Activated T-cell treated with anti-CD3 and anti-CD28 coated beads, Interleukin-2, amount 50 U/mL, for 24 hours (primary cell): ENCODE measurements around the gene GAPDHS.

Experiments used
- DNase-seq: peaks from one replicate; pipeline ENCODE4 v3.0.0-alpha.2; 2020
- H3K27ac Mint-ChIP-seq: 2 replicates; pipeline ENCODE4 v1.8.0; 2020; ENCODE audit warnings: mild to moderate bottlenecking, mixed read lengths
- H3K27me3 Mint-ChIP-seq: 2 replicates; pipeline ENCODE4 v1.8.0; 2020; ENCODE audit warnings: mixed read lengths
- H3K36me3 Mint-ChIP-seq: 2 replicates; pipeline ENCODE4 v1.8.0; 2020; ENCODE audit warnings: low read depth, mixed read lengths
- H3K4me1 Mint-ChIP-seq: 2 replicates; pipeline ENCODE4 v1.8.0; 2020; ENCODE audit warnings: low read depth, mixed read lengths
- H3K4me3 Mint-ChIP-seq: 2 replicates; pipeline ENCODE4 v1.8.0; 2020; ENCODE audit warnings: mild to moderate bottlenecking, moderate library complexity, mixed read lengths
- H3K9me3 Mint-ChIP-seq: 2 replicates; pipeline ENCODE4 v1.8.0; 2020; ENCODE audit warnings: mixed read lengths

GAPDHS gene

GRCh38 chr19:35542209-35542608 lies 9.0 kb downstream of the GAPDHS start:
- no peaks in the 10 kb centered on the region for H3K27me3 Mint-ChIP-seq
- peaks cover 32% of the 10 kb centered on the region for H3K4me1 Mint-ChIP-seq
- DNase-seq = no peak
- no peak overlapping the region for H3K27ac Mint-ChIP-seq
- H3K36me3 Mint-ChIP-seq = peaks cover 56% of the 10 kb centered on the region
- no peak overlapping the region for H3K4me3 Mint-ChIP-seq
- no peaks in the 10 kb centered on the region for H3K9me3 Mint-ChIP-seq

GRCh38 chr19:35543280-35544109 lies 10.2 kb downstream of the GAPDHS start:
- no peaks in the 10 kb centered on the region for H3K9me3 Mint-ChIP-seq
- H3K36me3 Mint-ChIP-seq = peaks cover 69% of the 10 kb centered on the region
- H3K4me3 Mint-ChIP-seq = peak overlapping the region; percentile 97

DNA sequence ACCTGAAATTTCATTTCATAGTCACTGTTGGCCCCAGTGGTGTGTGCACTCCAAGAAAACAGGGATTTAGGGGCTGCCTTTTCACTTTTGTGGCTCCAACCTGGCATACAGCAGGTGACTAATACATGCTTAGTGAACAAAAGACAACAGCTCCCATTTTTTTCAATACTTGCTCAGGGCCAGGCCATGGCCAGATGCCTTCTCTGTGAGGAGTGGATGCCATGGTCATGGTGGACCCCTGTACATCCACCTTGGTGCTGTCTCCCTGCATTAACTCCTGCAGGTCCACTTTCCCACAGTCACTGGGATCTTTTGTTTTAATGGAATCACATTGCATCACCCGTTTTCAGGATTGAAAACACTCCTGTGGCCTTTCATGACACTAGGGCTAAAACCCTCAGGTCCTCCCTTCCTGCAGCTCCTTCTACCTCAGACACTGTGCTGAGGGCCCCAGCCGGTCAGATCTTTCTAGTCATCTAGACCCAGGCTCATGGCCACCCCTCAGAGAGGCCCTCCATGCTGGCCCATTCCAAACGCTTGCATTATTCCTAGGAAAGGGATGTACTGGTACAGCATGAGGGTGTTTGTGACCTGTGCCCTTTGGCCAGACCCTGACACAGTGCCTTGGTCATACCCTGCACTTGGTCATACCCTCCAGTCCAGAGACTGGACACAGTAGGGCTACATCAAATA lies 11.0 kb downstream of the GAPDHS start:
- Mint-ChIP-seq H3K9me3 (no peaks in the 10 kb centered on the region), H3K4me1 (peaks cover 50% of the 10 kb centered on the region), H3K36me3 (peaks cover 75% of the 10 kb centered on the region)

More at GRCh38 chr19:35543280-35544109, 10.2 kb downstream of the GAPDHS start:
- Mint-ChIP-seq H3K4me1 (peaks cover 42% of the 10 kb centered on the region), H3K27me3 (no peaks in the 10 kb centered on the region), H3K27ac (peak overlapping the region; percentile 98)
- DNase-seq = no peak

GRCh38 chr19:35545001-35545854 lies 12.0 kb downstream of the GAPDHS start, which contains the start of gene TMEM147:
Gene TMEM147 (plus strand): TSS chr19:35545626. CDS start chr19:35545740, 114 bp downstream.
- Mint-ChIP-seq H3K27ac (peak within 1 kb of the TSS; percentile 98), H3K4me3 (peak within 1 kb of the TSS; percentile 97), H3K27me3 (no peaks in the 10 kb centered on the region), H3K9me3 (no peaks in the 10 kb centered on the region), H3K4me1 (peaks cover 50% of the 10 kb centered on the region), H3K36me3 (peaks cover 78% of the 10 kb centered on the region)
- peak; percentile 91 for DNase-seq

More for the DNA sequence above, 11.0 kb downstream of the GAPDHS start:
- Mint-ChIP-seq H3K4me3 (peak overlapping the region; percentile 97), H3K27me3 (no peaks in the 10 kb centered on the region), H3K27ac (peak overlapping the region; percentile 98)
- DNase-seq = no peak

GRCh38 chr19:35545855-35546381 lies 12.7 kb downstream of the GAPDHS start:
- H3K4me1 Mint-ChIP-seq = peaks cover 48% of the 10 kb centered on the region
- no peaks in the 10 kb centered on the region for H3K27me3 Mint-ChIP-seq
- H3K9me3 Mint-ChIP-seq = no peaks in the 10 kb centered on the region
- H3K36me3 Mint-ChIP-seq = peaks cover 78% of the 10 kb centered on the region
- H3K4me3 Mint-ChIP-seq = peak overlapping the region; percentile 97
- peak; percentile 85 for DNase-seq
- peak overlapping the region; percentile 98 for H3K27ac Mint-ChIP-seq

- no peak for DNase-seq
- H3K4me3 Mint-ChIP-seq = peak overlapping the region; percentile 97
- H3K27ac Mint-ChIP-seq = peak overlapping the region; percentile 98
- no peaks in the 10 kb centered on the region for H3K27me3 Mint-ChIP-seq
- H3K36me3 Mint-ChIP-seq = peaks cover 78% of the 10 kb centered on the region
- H3K4me1 Mint-ChIP-seq = peaks cover 48% of the 10 kb centered on the region
- H3K9me3 Mint-ChIP-seq = no peaks in the 10 kb centered on the region
These were observed 13.3 kb downstream of the GAPDHS start for GRCh38 chr19:35546532-35546931.

DNA sequence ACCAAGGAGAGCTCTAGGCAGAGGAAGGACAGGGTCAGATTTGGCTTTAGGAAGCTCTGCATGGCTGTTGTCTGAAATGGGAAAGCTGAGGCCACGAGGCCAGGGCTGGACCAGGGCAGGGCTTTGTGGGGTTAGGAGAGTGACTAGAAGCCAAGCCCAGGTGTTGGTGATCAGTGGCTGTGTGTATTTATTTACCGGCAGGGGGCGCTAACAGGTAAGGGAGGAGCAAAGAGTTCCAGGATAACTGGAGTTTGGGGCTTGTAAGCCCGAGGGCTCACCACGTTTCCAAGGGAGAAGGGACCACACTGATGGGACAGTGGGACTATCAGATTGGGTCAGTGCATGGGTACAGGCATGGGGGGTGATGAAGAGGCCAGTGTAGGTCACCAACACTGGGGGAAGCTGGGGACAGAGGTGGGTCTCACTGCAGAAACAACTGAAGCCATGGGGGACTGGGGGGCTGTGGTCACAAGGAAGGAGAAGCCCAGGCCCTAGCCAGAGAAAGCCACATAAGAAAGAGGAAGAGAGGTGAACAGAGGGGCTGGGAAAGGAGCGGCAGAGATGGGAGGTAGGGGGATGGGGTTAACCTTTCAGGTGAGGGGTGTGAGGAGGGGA lies 16.0 kb downstream of the GAPDHS start:
- peak; percentile 62 for DNase-seq
- peaks cover 59% of the 10 kb centered on the region for H3K36me3 Mint-ChIP-seq
- no peaks in the 10 kb centered on the region for H3K27me3 Mint-ChIP-seq
- H3K27ac Mint-ChIP-seq = no peak overlapping the region
- no peak overlapping the region for H3K4me3 Mint-ChIP-seq
- H3K9me3 Mint-ChIP-seq = no peaks in the 10 kb centered on the region
- peaks cover 38% of the 10 kb centered on the region for H3K4me1 Mint-ChIP-seq

DNA sequence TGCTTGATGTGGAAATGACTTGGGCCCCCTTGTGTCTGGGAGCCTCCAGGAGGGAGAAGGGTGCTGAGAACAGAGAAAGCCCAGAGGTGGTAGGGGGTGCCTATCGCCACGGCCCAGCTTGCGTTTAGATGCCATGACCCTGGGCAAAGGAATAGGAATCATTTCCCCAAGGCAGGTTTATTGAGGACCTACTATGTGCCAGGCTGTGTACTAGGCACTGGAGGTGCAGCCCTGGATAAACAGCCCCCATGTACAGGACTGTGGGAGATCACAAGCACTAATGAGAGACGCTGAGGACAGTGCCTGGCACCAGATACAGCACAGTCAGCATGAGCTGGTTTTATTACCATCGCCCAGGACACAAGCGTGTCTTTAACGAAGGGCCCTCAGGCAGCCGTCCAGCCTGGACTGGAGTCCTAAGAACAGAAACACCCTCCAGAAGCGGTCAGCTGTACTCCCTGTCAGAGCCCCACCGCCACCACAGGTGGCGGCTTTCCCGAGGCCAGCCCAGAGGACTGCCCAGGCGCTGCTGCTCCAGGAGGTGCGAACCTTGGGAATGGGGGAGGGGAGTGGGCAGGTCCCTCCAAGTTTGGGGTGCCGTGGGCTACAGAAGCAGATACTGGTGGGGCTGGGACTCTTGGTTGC lies 16.7 kb downstream of the GAPDHS start:
- DNase-seq = no peak
- Mint-ChIP-seq H3K36me3 (peaks cover 52% of the 10 kb centered on the region), H3K4me3 (no peak overlapping the region), H3K9me3 (no peaks in the 10 kb centered on the region), H3K4me1 (peaks cover 31% of the 10 kb centered on the region), H3K27ac (no peak overlapping the region), H3K27me3 (no peaks in the 10 kb centered on the region)

- no peaks in the 10 kb centered on the region for H3K27me3 Mint-ChIP-seq
These were observed 18.0 kb downstream of the GAPDHS start for GRCh38 chr19:35551091-35551810.

DNA sequence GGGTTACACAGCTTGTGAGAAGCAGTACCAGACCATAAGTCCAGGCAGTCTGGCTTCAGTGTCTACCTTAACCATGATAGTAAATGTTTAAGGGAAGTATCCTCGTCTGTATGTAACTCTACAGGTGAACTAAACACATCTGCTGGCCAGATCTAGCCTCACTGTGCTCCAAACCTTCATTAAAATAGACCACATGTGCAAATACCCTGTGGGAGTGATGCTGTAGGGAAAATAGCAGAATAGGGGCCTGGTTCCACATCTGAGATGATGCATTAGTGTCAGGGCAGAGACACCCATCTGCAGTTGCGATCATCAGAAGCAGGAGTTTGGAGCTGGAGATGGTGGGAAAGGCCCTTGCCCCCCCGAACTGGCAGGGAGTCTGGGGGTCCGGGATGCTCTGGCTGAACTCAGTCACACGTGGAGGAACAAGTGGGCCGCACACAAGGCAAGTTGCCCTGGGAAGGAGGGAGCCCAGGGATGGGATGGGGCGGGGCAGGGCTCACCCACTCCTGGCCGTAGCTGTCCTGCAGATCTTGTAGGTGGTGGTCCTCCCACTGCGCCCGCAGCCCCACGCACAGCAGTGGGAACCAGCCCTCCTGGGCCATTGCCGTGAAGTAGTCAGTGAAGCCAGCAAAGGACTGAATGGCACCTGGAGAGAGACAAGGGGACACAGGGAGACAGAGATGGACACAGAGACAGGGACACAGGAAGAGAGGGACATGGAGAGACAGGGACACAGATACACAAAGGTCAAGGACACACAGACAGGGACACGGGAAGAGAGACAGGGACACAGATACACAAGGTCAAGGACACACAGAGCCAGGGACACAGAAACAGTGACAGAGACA lies 19.5 kb downstream of the GAPDHS start:
- Mint-ChIP-seq H3K27ac (no peak overlapping the region), H3K36me3 (peaks cover 32% of the 10 kb centered on the region), H3K9me3 (no peaks in the 10 kb centered on the region), H3K4me3 (no peak overlapping the region), H3K4me1 (peaks cover 16% of the 10 kb centered on the region), H3K27me3 (peaks cover 5% of the 10 kb centered on the region)
- DNase-seq = no peak

More at GRCh38 chr19:35551091-35551810, 18.0 kb downstream of the GAPDHS start:
- H3K4me3 Mint-ChIP-seq = no peak overlapping the region
- H3K36me3 Mint-ChIP-seq = peaks cover 47% of the 10 kb centered on the region
- DNase-seq = no peak
- H3K9me3 Mint-ChIP-seq = no peaks in the 10 kb centered on the region
- no peak overlapping the region for H3K27ac Mint-ChIP-seq
- H3K4me1 Mint-ChIP-seq = peaks cover 28% of the 10 kb centered on the region

GRCh38 chr19:35553385-35554000 lies 20.2 kb downstream of the GAPDHS start:
- Mint-ChIP-seq H3K27ac (no peak overlapping the region), H3K4me1 (peaks cover 13% of the 10 kb centered on the region), H3K27me3 (peaks cover 9% of the 10 kb centered on the region), H3K9me3 (no peaks in the 10 kb centered on the region), H3K4me3 (no peak overlapping the region), H3K36me3 (peaks cover 25% of the 10 kb centered on the region)
- DNase-seq = no peak

- peaks cover 14% of the 10 kb centered on the region for H3K27me3 Mint-ChIP-seq
- no peak for DNase-seq
- H3K9me3 Mint-ChIP-seq = no peaks in the 10 kb centered on the region
- H3K36me3 Mint-ChIP-seq = peaks cover 20% of the 10 kb centered on the region
- H3K4me1 Mint-ChIP-seq = peaks cover 12% of the 10 kb centered on the region
- no peak overlapping the region for H3K27ac Mint-ChIP-seq
- H3K4me3 Mint-ChIP-seq = no peak overlapping the region
These were observed 20.8 kb downstream of the GAPDHS start for GRCh38 chr19:35554076-35554475.
